K562 (cell line): ENCODE results near the gene UBE2I.

Experiments
- CTCF ChIP-seq, 3 experiments: IDR thresholded peaks in 2 of 3; conservative IDR thresholded peaks in 1 of 3; 2 replicates each; pipeline ENCODE4 v1.5.1; 2011 to 2012; ENCODE audit warnings: low read length in 3 of 3, mild to moderate bottlenecking in 3 of 3, control low read depth in 2 of 3, improper control_type of control experiment in 1 of 3, inconsistent platforms in 1 of 3, low read depth in 1 of 3, mixed read lengths in 1 of 3, moderate library complexity in 1 of 3; ENCODE audit not compliant: insufficient read depth in 2 of 3
- EZH2 ChIP-seq: IDR thresholded peaks from 2 replicates; pipeline ENCODE4 v1.6.1; 2012; ENCODE audit warnings: low read depth, mild to moderate bottlenecking, inconsistent platforms, low read length, borderline replicate concordance
- HOMEZ ChIP-seq: fragments of 250-450 bp; sonication (Bioruptor Pico); IDR thresholded peaks from 2 replicates; pipeline ENCODE4 v1.4.0; 2020; ENCODE audit warnings: mild to moderate bottlenecking, moderate library complexity
- POLR2B ChIP-seq: fragments of 450-650 bp; IDR thresholded peaks from 2 replicates; pipeline ENCODE4 v1.6.1; 2018; ENCODE audit warnings: low read depth; ENCODE audit not compliant: partially characterized antibody
- SIX5 ChIP-seq, 2 experiments: IDR thresholded peaks; 2 replicates each; pipeline ENCODE4 v1.6.1; 2011; ENCODE audit warnings: low read length in 2 of 2, borderline replicate concordance in 1 of 2, low read depth in 1 of 2, mild to moderate bottlenecking in 1 of 2, moderate library complexity in 1 of 2; ENCODE audit not compliant: insufficient read depth in 1 of 2
- SMAD3 ChIP-seq: fragments of 450-650 bp; formaldehyde crosslinking; conservative IDR thresholded peaks from 2 replicates; pipeline ENCODE4 v1.4.0; 2020; ENCODE audit warnings: mild to moderate bottlenecking
- U2AF1 ChIP-seq: fragments of 200-400 bp; formaldehyde crosslinking; optimal IDR thresholded peaks from 2 replicates; pipeline ENCODE3; 2017; ENCODE audit warnings: mild to moderate bottlenecking, low read depth, low read length, moderate library complexity
- ZNF124 ChIP-seq: sonication (generic); formaldehyde crosslinking; IDR thresholded peaks from 2 replicates; pipeline ENCODE4 v1.8.1; 2022; ENCODE audit warnings: missing genetic modification reagents
- ZNF133 ChIP-seq: fragments of 250-450 bp; sonication (Bioruptor Pico); IDR thresholded peaks from 2 replicates; pipeline ENCODE4 v1.4.0; 2020; ENCODE audit warnings: mild to moderate bottlenecking
- TF ChIP-seq, protein P1 (sequence below), 2 experiments: fragments of 450-650 bp; IDR thresholded peaks; 2 replicates each; pipeline ENCODE4 v1.6.1; 2016; ENCODE audit warnings: mild to moderate bottlenecking in 2 of 2, borderline replicate concordance in 1 of 2, low read depth in 1 of 2, moderate library complexity in 1 of 2
- TF ChIP-seq, protein P2 (sequence below): fragments of 450-650 bp; IDR thresholded peaks from 2 replicates; pipeline ENCODE4 v1.6.1; 2017; ENCODE audit warnings: antibody characterized with exemption
- TF ChIP-seq, protein P3 (sequence below): sonication (generic); formaldehyde crosslinking; IDR thresholded peaks from 2 replicates; pipeline ENCODE4 v1.8.0; 2022; ENCODE audit warnings: missing genetic modification reagents, mild to moderate bottlenecking, moderate library complexity, borderline replicate concordance

- TF ChIP-seq ZNF124, result no peak
- TF ChIP-seq, protein P1, sequence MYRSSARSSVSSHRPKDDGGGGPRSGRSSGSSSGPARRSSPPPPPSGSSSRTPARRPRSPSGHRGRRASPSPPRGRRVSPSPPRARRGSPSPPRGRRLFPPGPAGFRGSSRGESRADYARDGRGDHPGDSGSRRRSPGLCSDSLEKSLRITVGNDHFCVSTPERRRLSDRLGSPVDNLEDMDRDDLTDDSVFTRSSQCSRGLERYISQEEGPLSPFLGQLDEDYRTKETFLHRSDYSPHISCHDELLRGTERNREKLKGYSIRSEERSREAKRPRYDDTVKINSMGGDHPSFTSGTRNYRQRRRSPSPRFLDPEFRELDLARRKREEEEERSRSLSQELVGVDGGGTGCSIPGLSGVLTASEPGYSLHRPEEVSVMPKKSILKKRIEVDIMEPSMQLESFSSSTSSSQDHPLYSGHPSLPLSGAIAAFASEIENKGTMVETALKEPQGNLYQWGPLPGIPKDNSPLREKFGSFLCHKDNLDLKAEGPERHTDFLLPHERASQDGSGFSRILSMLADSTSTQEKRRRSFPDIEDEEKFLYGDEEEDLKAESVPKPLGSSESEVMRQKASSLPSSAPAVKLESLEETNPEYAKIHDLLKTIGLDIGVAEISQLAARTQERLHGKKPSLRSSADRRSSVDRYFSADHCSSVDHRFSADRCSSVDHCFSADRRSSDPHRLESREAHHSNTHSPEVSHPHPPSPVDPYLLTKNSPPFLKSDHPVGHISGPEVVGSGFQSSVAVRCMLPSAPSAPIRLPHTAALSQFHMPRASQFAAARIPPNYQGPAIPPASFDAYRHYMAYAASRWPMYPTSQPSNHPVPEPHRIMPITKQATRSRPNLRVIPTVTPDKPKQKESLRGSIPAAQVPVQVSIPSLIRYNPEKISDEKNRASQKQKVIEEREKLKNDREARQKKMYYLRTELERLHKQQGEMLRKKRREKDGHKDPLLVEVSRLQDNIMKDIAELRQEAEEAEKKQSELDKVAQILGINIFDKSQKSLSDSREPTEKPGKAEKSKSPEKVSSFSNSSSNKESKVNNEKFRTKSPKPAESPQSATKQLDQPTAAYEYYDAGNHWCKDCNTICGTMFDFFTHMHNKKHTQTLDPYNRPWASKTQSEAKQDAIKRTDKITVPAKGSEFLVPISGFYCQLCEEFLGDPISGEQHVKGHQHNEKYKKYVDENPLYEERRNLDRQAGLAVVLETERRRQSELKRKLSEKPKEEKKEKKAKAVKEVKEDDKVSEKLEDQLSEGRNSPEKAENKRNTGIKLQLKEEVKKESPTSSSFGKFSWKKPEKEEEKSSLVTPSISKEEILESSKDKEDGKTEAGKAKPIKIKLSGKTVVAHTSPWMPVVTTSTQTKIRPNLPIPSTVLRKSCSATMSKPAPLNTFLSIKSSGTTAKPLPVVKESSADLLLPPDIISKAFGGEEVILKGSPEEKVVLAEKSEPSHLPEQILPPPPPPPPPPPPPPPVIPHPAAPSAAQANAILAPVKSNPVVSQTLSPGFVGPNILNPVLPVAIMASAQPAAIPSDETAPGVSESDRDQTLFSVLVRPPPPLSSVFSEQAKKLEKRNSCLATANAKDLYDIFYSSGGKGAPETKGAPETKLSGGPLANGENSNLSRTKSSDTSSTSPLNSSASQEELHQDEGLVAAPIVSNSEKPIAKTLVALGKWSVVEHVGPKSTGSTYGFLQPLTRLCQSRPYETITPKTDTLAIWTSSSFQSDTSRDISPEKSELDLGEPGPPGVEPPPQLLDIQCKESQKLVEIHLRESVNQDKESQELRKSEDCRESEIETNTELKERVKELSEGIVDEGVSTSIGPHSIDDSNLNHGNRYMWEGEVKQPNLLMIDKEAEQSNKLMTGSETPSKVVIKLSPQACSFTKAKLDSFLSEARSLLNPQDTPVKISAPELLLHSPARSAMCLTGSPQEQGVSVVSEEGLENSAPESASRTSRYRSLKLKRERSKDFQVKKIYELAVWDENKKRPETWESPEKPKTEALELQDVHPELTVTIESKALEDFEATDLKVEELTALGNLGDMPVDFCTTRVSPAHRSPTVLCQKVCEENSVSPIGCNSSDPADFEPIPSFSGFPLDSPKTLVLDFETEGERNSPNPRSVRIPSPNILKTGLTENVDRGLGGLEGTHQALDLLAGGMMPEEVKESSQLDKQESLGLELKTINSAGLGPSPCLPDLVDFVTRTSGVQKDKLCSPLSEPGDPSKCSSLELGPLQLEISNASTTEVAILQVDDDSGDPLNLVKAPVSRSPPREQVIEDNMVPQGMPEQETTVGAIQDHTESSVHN (IDR thresholded peaks at IDR 0.05; ENCODE audit: borderline replicate concordance in 1 of 2, low read depth in 1 of 2), result no peak
- no peak for TF ChIP-seq U2AF1
- no peak for TF ChIP-seq POLR2B
- TF ChIP-seq CTCF (IDR thresholded peaks at IDR 0.05 in 2 of 3, conservative IDR thresholded peaks at IDR 0.05 in 1 of 3; ENCODE audit: insufficient read depth in 2 of 3, low read depth in 1 of 3, low read length in 3 of 3), result no peak
- TF ChIP-seq SMAD3 (CRISPR knock-in tag), result no peak
- no peak for TF ChIP-seq HOMEZ (CRISPR knock-in tag)
- no peak for TF ChIP-seq EZH2
- TF ChIP-seq, protein P2, sequence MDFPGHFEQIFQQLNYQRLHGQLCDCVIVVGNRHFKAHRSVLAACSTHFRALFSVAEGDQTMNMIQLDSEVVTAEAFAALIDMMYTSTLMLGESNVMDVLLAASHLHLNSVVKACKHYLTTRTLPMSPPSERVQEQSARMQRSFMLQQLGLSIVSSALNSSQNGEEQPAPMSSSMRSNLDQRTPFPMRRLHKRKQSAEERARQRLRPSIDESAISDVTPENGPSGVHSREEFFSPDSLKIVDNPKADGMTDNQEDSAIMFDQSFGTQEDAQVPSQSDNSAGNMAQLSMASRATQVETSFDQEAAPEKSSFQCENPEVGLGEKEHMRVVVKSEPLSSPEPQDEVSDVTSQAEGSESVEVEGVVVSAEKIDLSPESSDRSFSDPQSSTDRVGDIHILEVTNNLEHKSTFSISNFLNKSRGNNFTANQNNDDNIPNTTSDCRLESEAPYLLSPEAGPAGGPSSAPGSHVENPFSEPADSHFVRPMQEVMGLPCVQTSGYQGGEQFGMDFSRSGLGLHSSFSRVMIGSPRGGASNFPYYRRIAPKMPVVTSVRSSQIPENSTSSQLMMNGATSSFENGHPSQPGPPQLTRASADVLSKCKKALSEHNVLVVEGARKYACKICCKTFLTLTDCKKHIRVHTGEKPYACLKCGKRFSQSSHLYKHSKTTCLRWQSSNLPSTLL, result no peak
- TF ChIP-seq ZNF133 (CRISPR knock-in tag), result no peak
- TF ChIP-seq SIX5 (IDR thresholded peaks at IDR 0.05; ENCODE audit: borderline replicate concordance in 1 of 2, insufficient read depth in 1 of 2, low read depth in 1 of 2, low read length in 2 of 2), result no peak
- TF ChIP-seq, protein P3, sequence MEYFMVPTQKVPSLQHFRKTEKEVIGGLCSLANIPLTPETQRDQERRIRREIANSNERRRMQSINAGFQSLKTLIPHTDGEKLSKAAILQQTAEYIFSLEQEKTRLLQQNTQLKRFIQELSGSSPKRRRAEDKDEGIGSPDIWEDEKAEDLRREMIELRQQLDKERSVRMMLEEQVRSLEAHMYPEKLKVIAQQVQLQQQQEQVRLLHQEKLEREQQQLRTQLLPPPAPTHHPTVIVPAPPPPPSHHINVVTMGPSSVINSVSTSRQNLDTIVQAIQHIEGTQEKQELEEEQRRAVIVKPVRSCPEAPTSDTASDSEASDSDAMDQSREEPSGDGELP (CRISPR knock-in tag), result no peak
Measured at GRCh38 chr16:1362807-1363206, 53.4 kb downstream of the UBE2I start.
